SW 1271 (cell line): ENCODE data around the gene GATB.

Experiments used
- DNase-seq, 2 experiments: peaks; one replicate each; lab custom pipeline; 2025; lab: John Stamatoyannopoulos, UW

The GATB gene

GRCh38 chr4:151698213-151698612 lies 62.6 kb downstream of the GATB start:
- DNase-seq, result no peak

- DNase-seq, result no peak
These were observed 65.7 kb downstream of the GATB start for GRCh38 chr4:151694961-151695720.

GRCh38 chr4:151692821-151693673 lies 67.8 kb downstream of the GATB start:
- DNase-seq, result no peak

GRCh38 chr4:151692443-151692782 lies 68.4 kb downstream of the GATB start:
- no peak for DNase-seq

- no peak for DNase-seq
These were observed 69.0 kb downstream of the GATB start for GRCh38 chr4:151691639-151692442.

GRCh38 chr4:151690876-151691275 lies 69.9 kb downstream of the GATB start:
- DNase-seq, result no peak

GRCh38 chr4:151690164-151690870 lies 70.5 kb downstream of the GATB start:
- DNase-seq, result no peak

GRCh38 chr4:151689211-151689991 lies 71.4 kb downstream of the GATB start:
- DNase-seq, result no peak

GRCh38 chr4:151688785-151689043 lies 72.1 kb downstream of the GATB start:
- no peak for DNase-seq

- DNase-seq, result no peak
These were observed 72.6 kb downstream of the GATB start for GRCh38 chr4:151688003-151688784.

- no peak for DNase-seq
These were observed 73.7 kb downstream of the GATB start for GRCh38 chr4:151687021-151687640.

GRCh38 chr4:151685303-151685702 lies 75.5 kb downstream of the GATB start:
- DNase-seq, result no peak

- DNase-seq, result no peak
These were observed 79.7 kb downstream of the GATB start for GRCh38 chr4:151681085-151681484.

- DNase-seq, result no peak
These were observed 81.6 kb downstream of the GATB start for GRCh38 chr4:151679231-151679630.

GRCh38 chr4:151678048-151678872 lies 82.5 kb downstream of the GATB start:
- DNase-seq, result no peak

GRCh38 chr4:151677193-151677592 lies 83.6 kb downstream of the GATB start:
- no peak for DNase-seq

- DNase-seq, result no peak
These were observed 84.5 kb downstream of the GATB start for GRCh38 chr4:151676301-151676700.

GRCh38 chr4:151675411-151675971 lies 85.3 kb downstream of the GATB start:
- no peak for DNase-seq
